Measurements from ENCODE around the gene LRMDA. TPM values are rescaled to one million over a fixed set of nuclear protein-coding genes. Genes with fewer than 3 reads are reported as not detected.

Gene LRMDA
- total and polyA plus RNA-seq, 2 of the 8 experiments (the other 6 are each of a cell fraction or from before 2014, with no cell fraction given): 0.86 to 2.8 TPM

- Histone ChIP-seq H3K27ac (ENCODE audit: low read depth, low read length) (no peak overlapping the region), H2BK20ac (ENCODE audit: low read length) (peak overlapping the region; percentile 88; the same call in 1 of the 2 replicates), H3K56ac (replicated peaks; ENCODE audit: insufficient read length, low read depth, low read length) (no peak overlapping the region), H3K4ac (replicated peaks; ENCODE audit: insufficient read length, low read depth, low read length) (no peak overlapping the region), H3K14ac (ENCODE audit: insufficient read length) (no peak overlapping the region), H3K23ac (ENCODE audit: insufficient read length) (no peak overlapping the region), H3K9ac (replicated peaks in 1 of 4; ENCODE audit: extremely low read depth in 1 of 4, low read depth in 3 of 4, low read length in 3 of 4) (no peak overlapping the region), H4K5ac (ENCODE audit: insufficient read length, low read depth, low read length) (no peak overlapping the region), H3K18ac (ENCODE audit: extremely low read depth, low read length) (0 out of 2 replicates have a peak overlapping the region, but pooled peaks have one; percentile 24), H2AFZ (ENCODE audit: low read length) (no peak overlapping the region), H2AK5ac (ENCODE audit: low read depth, low read length) (no peak overlapping the region), H3K79me2 (ENCODE audit: control insufficient read depth in 1 of 2, insufficient read depth in 2 of 2, low read length in 2 of 2) (no peaks in the 10 kb centered on the region), H4K20me1 (replicated peaks in 1 of 2; ENCODE audit: control insufficient read depth in 1 of 2, insufficient read depth in 2 of 2, low read length in 2 of 2) (no peaks in the 10 kb centered on the region), H3K4me2 (ENCODE audit: insufficient read depth in 1 of 2, low read depth in 2 of 2, low read length in 2 of 2) (no peak overlapping the region; a peak in 1 of 4 replicates), H3K4me3 (ENCODE audit: extremely low read depth in 1 of 4, insufficient read depth in 2 of 4, low read depth in 3 of 4, low read length in 4 of 4) (no peak overlapping the region), H3K23me2 (ENCODE audit: low read depth, low read length) (no peaks in the 10 kb centered on the region), H2BK12ac (ENCODE audit: low read depth, low read length) (no peak overlapping the region; the same call in 1 of the 2 replicates), H2BK15ac (ENCODE audit: low read length) (no peak overlapping the region), H2BK120ac (replicated peaks; ENCODE audit: low read depth, low read length) (no peak overlapping the region), H3K4me1 (replicated peaks in 1 of 4; ENCODE audit: control insufficient read depth in 3 of 4, insufficient read depth in 4 of 4, low read length in 3 of 4) (peaks cover 0 to 13% (median 2%) of the 10 kb centered on the region in 4 experiments; a peak in 3 of 7 replicates), H3K9me3 (ENCODE audit: insufficient read depth in 2 of 2, low read depth in 1 of 2, low read length in 1 of 2) (no peaks in the 10 kb centered on the region; a peak in 2 of 4 replicates), H4K8ac (ENCODE audit: extremely low read depth, insufficient read depth, low read length) (no peak overlapping the region), H3K36me3 (ENCODE audit: control insufficient read depth in 2 of 4, insufficient read depth in 4 of 4, low read length in 3 of 4) (no peaks in the 10 kb centered on the region), H4K91ac (replicated peaks; ENCODE audit: insufficient read length, low read length) (no peak overlapping the region), H3K27me3 (replicated peaks in 1 of 4; ENCODE audit: control insufficient read depth in 3 of 4, extremely low read depth in 1 of 4, insufficient read depth in 3 of 4, low read length in 3 of 4) (no peaks in the 10 kb centered on the region), H3K79me1 (ENCODE audit: low read depth, low read length) (no peaks in the 10 kb centered on the region), H2BK5ac (ENCODE audit: low read depth, low read length) (no peak overlapping the region; the same call in 1 of the 2 replicates)
- no peak for DNase-seq (ENCODE audit: low read depth in 1 of 2, low spot score in 2 of 2)
- TF ChIP-seq POLR2AphosphoS5 (IDR thresholded peaks at IDR 0.05; ENCODE audit: low read depth, low read length): no peak
- TF ChIP-seq JUND (IDR thresholded peaks at IDR 0.05; ENCODE audit: low read length): no peak
- TF ChIP-seq TEAD4 (IDR thresholded peaks at IDR 0.05; ENCODE audit: low read depth, low read length): no peak
- no peak for TF ChIP-seq EGR1 (IDR thresholded peaks at IDR 0.05; ENCODE audit: borderline replicate concordance, low read depth, low read length)
- no peak for TF ChIP-seq POLR2A (IDR thresholded peaks at IDR 0.05; ENCODE audit: control extremely low read depth in 1 of 2, low read depth in 2 of 2, low read length in 2 of 2)
- TF ChIP-seq KDM1A (IDR thresholded peaks at IDR 0.05; ENCODE audit: borderline replicate concordance, low read length): no peak
- no peak for TF ChIP-seq BRCA1 (IDR thresholded peaks at IDR 0.05; ENCODE audit: low read depth, low read length)
- no peak for TF ChIP-seq CHD2 (IDR thresholded peaks at IDR 0.05; ENCODE audit: low read length)
- TF ChIP-seq HDAC2 (IDR thresholded peaks at IDR 0.05; ENCODE audit: borderline replicate concordance in 1 of 2, low read depth in 2 of 2, low read length in 2 of 2): no peak
- TF ChIP-seq FOSL1 (IDR thresholded peaks at IDR 0.05; ENCODE audit: insufficient read depth, low read depth, low read length): no peak
- no peak for TF ChIP-seq CTBP2 (IDR thresholded peaks at IDR 0.05; ENCODE audit: borderline replicate concordance, insufficient read depth, insufficient read length, low read length)
- no peak for TF ChIP-seq RFX5 (IDR thresholded peaks at IDR 0.05; ENCODE audit: borderline replicate concordance, low read depth, low read length)
- TF ChIP-seq SIX5 (IDR thresholded peaks at IDR 0.05; ENCODE audit: low read depth, low read length): no peak
- TF ChIP-seq ZNF274 (IDR thresholded peaks at IDR 0.05; ENCODE audit: borderline replicate concordance, extremely low read depth, low read length): no peak
- TF ChIP-seq RXRA (IDR thresholded peaks at IDR 0.05; ENCODE audit: insufficient read depth, low read depth, low read length): no peak
- FAIRE-seq: no peak
- ChIA-PET POLR2A (ENCODE audit: partially characterized antibody) (no interaction called here), CTCF (ENCODE audit: partially characterized antibody) (interaction anchor here (0.8 to 1.1 kb wide), 2 partner anchors 13 to 38 kb away, joined by 3 to 4 read pairs; no protein-coding TSS in a partner anchor)
- WGBS, 2 experiments (ENCODE audit: extremely low coverage in 1 of 2, insufficient coverage in 1 of 2, insufficient read length in 1 of 2, insufficient replicate concordance in 2 of 2, low coverage in 1 of 2, low lambda C conversion rate in 2 of 2, missing lambda C conversion rate in 1 of 2): 74% methylated on average over 5 of the region's 5 CpGs; no CpG with 5 or more reads in 1 of the 2 experiments
Measured at GRCh38 chr10:76270464-76270863, 839.0 kb downstream of the LRMDA start.
